ACC112 (cell line): Measurements from ENCODE around the gene SLC12A8.

Experiments used
- H2AFZ ChIP-seq: fragments of 200-600 bp; sonication (generic); one replicate; pipeline ENCODE4 v1.6.0; 2017; ENCODE audit warnings: antibody characterized with exemption, low read length; ENCODE audit not compliant: unreplicated experiment
- H3K27ac ChIP-seq: fragments of 200-600 bp; sonication (generic); 2 replicates; pipeline ENCODE4 v1.5.1; 2014; ENCODE audit warnings: low read depth, mild to moderate bottlenecking, antibody characterized with exemption, low read length, moderate library complexity
- H3K27me3 ChIP-seq: fragments of 200-600 bp; sonication (generic); 2 replicates; pipeline ENCODE4 v1.6.1; 2014; ENCODE audit warnings: mild to moderate bottlenecking, antibody characterized with exemption, low read length, moderate library complexity, mixed read lengths; ENCODE audit not compliant: insufficient read depth
- H3K36me3 ChIP-seq: fragments of 200-600 bp; sonication (generic); 2 replicates; pipeline ENCODE4 v1.6.1; 2016; ENCODE audit warnings: mild to moderate bottlenecking, antibody characterized with exemption, low read length, moderate library complexity, mixed read lengths; ENCODE audit not compliant: insufficient read depth
- H3K4me1 ChIP-seq: fragments of 200-600 bp; sonication (generic); one replicate; pipeline ENCODE4 v1.6.1; 2016; ENCODE audit warnings: low read length, mixed read lengths; ENCODE audit not compliant: insufficient read depth, unreplicated experiment, control insufficient read depth
- H3K4me3 ChIP-seq: fragments of 200-600 bp; sonication (generic); 2 replicates; pipeline ENCODE4 v1.5.1; 2014; ENCODE audit warnings: mild to moderate bottlenecking, low read depth, low read length
- H3K79me2 ChIP-seq: fragments of 200-600 bp; sonication (generic); one replicate; pipeline ENCODE4 v1.6.0; 2016; ENCODE audit warnings: low read length; ENCODE audit not compliant: control insufficient read depth, unreplicated experiment, insufficient read depth

The SLC12A8 gene

GRCh38 chr3:125186800-125187598, 25.5 kb downstream of the SLC12A8 start:
- no peaks in the 10 kb centered on the region for H3K36me3 ChIP-seq
- no peak overlapping the region for H3K4me3 ChIP-seq
- no peak overlapping the region for H3K27ac ChIP-seq
- H3K79me2 ChIP-seq: no peaks in the 10 kb centered on the region
- H2AFZ ChIP-seq: no peak overlapping the region
- H3K4me1 ChIP-seq: peaks cover 6% of the 10 kb centered on the region
- H3K27me3 ChIP-seq: no peaks in the 10 kb centered on the region

GRCh38 chr3:125186261-125186787, 26.2 kb downstream of the SLC12A8 start:
- Histone ChIP-seq H3K36me3 (no peaks in the 10 kb centered on the region), H2AFZ (no peak overlapping the region), H3K4me3 (no peak overlapping the region), H3K4me1 (peaks cover 6% of the 10 kb centered on the region), H3K27ac (no peak overlapping the region), H3K27me3 (no peaks in the 10 kb centered on the region), H3K79me2 (no peaks in the 10 kb centered on the region)

- Histone ChIP-seq H3K79me2 (no peaks in the 10 kb centered on the region), H3K4me3 (no peak overlapping the region), H3K27ac (no peak overlapping the region), H3K4me1 (peaks cover 6% of the 10 kb centered on the region), H3K36me3 (no peaks in the 10 kb centered on the region), H3K27me3 (no peaks in the 10 kb centered on the region), H2AFZ (no peak overlapping the region)
Measured at GRCh38 chr3:125185805-125186204, 26.7 kb downstream of the SLC12A8 start.

GRCh38 chr3:125179884-125180240, 32.7 kb downstream of the SLC12A8 start:
- no peaks in the 10 kb centered on the region for H3K27me3 ChIP-seq
- no peaks in the 10 kb centered on the region for H3K79me2 ChIP-seq
- no peak overlapping the region for H2AFZ ChIP-seq
- H3K36me3 ChIP-seq: no peaks in the 10 kb centered on the region
- H3K4me3 ChIP-seq: no peak overlapping the region
- no peaks in the 10 kb centered on the region for H3K4me1 ChIP-seq
- no peak overlapping the region for H3K27ac ChIP-seq

- Histone ChIP-seq H3K27me3 (no peaks in the 10 kb centered on the region), H2AFZ (no peak overlapping the region), H3K4me1 (no peaks in the 10 kb centered on the region), H3K36me3 (no peaks in the 10 kb centered on the region), H3K27ac (no peak overlapping the region), H3K4me3 (no peak overlapping the region), H3K79me2 (no peaks in the 10 kb centered on the region)
Measured at GRCh38 chr3:125179143-125179883, 33.2 kb downstream of the SLC12A8 start.

GRCh38 chr3:125177746-125178145, 34.8 kb downstream of the SLC12A8 start:
- H3K27ac ChIP-seq: no peak overlapping the region
- H3K4me1 ChIP-seq: no peaks in the 10 kb centered on the region

GRCh38 chr3:125175295-125176078, 37.1 kb downstream of the SLC12A8 start:
- Histone ChIP-seq H3K4me3 (no peak overlapping the region), H2AFZ (no peak overlapping the region), H3K36me3 (no peaks in the 10 kb centered on the region), H3K4me1 (no peaks in the 10 kb centered on the region), H3K27ac (no peak overlapping the region), H3K27me3 (no peaks in the 10 kb centered on the region), H3K79me2 (no peaks in the 10 kb centered on the region)

More at GRCh38 chr3:125177746-125178145, 34.8 kb downstream of the SLC12A8 start:
- Histone ChIP-seq H3K79me2 (no peaks in the 10 kb centered on the region), H3K27me3 (no peaks in the 10 kb centered on the region), H3K4me3 (no peak overlapping the region), H3K36me3 (no peaks in the 10 kb centered on the region), H2AFZ (no peak overlapping the region)

- Histone ChIP-seq H3K4me1 (no peaks in the 10 kb centered on the region), H3K4me3 (no peak overlapping the region), H3K27ac (no peak overlapping the region), H2AFZ (no peak overlapping the region), H3K79me2 (no peaks in the 10 kb centered on the region), H3K27me3 (no peaks in the 10 kb centered on the region), H3K36me3 (no peaks in the 10 kb centered on the region)
Measured at GRCh38 chr3:125172346-125172745, 40.2 kb downstream of the SLC12A8 start.

GRCh38 chr3:125168711-125169393, 43.7 kb downstream of the SLC12A8 start:
- Histone ChIP-seq H3K4me1 (no peaks in the 10 kb centered on the region), H3K27ac (no peak overlapping the region), H3K4me3 (no peak overlapping the region), H2AFZ (no peak overlapping the region), H3K36me3 (no peaks in the 10 kb centered on the region), H3K79me2 (no peaks in the 10 kb centered on the region), H3K27me3 (no peaks in the 10 kb centered on the region)

- H2AFZ ChIP-seq: no peak overlapping the region
- H3K4me3 ChIP-seq: no peak overlapping the region
- H3K27me3 ChIP-seq: no peaks in the 10 kb centered on the region
- H3K27ac ChIP-seq: no peak overlapping the region
- no peaks in the 10 kb centered on the region for H3K79me2 ChIP-seq
- H3K4me1 ChIP-seq: no peaks in the 10 kb centered on the region
- no peaks in the 10 kb centered on the region for H3K36me3 ChIP-seq
Measured at GRCh38 chr3:125166599-125167136, 45.9 kb downstream of the SLC12A8 start.
